PC-3 (cell line): ENCODE data around the gene SPAM1.

Experiments used
- CTCF ChIP-seq: fragments of 300-600 bp; sonication (generic); conservative IDR thresholded peaks from 2 replicates; pipeline ENCODE4 v1.5.1; 2017; ENCODE audit warnings: antibody characterized with exemption, low read depth, mild to moderate bottlenecking, low read length
- EZH2 ChIP-seq: fragments of 300-600 bp; sonication (generic); IDR thresholded peaks from one replicate; pipeline ENCODE4 v1.6.1; 2017; ENCODE audit warnings: antibody characterized with exemption, mild to moderate bottlenecking, low read length; ENCODE audit not compliant: unreplicated experiment

- no peak for TF ChIP-seq EZH2
- TF ChIP-seq CTCF = no peak
Observed at GRCh38 chr7:123935436-123936381, 10.7 kb downstream of the SPAM1 start.
